Activated CD8-positive, alpha-beta memory T cell treated with anti-CD3 and anti-CD28 coated beads for 36 hours (primary cell): ENCODE measurements around the gene LRRC4C. TPM values are rescaled to one million over a fixed set of nuclear protein-coding genes. Genes with fewer than 3 reads are reported as not detected.
"Not testable (repeated sequence)": the region's sequence is repeated elsewhere in the genome, so short reads cannot be mapped to it uniquely, and the experiment has no call there.

ENCODE experiments used
- CTCF ChIA-PET: fragments of 350-600 bp; sonication (Branson Sonifier 250); formaldehyde crosslinking; loops from one replicate; lab custom pipeline; 2021; ENCODE audit warnings: antibody characterized with exemption; lab: Charles Lee
- POLR2A ChIA-PET: fragments of 350-600 bp; sonication (Branson Sonifier 250); formaldehyde crosslinking; loops from one replicate; lab custom pipeline; 2021; ENCODE audit warnings: antibody characterized with exemption; lab: Charles Lee
- total RNA-seq, 2 experiments: library from RNA; stranded (reverse); gene quantifications; one replicate each; pipeline ENCODE4 v1.2.3, GENCODE V29; 2021

LRRC4C gene
- total RNA-seq, 2 experiments from 2014 or later, result not detected

DNA sequence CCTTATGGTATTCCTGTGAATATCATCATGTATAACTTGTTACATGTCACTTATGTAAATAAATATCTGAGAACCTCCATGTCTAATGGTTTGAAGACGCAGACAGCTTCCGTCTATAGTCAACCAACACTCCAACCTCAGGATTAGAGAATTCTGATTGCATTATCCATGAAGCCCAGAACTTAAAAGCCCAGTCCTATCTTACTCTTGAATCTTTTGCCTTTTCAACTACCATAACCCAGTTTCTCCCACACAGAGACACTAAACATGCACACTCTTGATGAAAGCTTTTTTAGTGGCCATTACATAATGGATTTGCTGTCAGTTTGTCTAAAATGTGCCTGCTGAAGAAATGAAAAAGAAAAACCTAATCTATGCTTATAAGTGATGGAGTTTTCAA is 1219.2 kb downstream of the LRRC4C start:
- POLR2A ChIA-PET, result no interaction called here
- CTCF ChIA-PET, result no interaction called here

DNA sequence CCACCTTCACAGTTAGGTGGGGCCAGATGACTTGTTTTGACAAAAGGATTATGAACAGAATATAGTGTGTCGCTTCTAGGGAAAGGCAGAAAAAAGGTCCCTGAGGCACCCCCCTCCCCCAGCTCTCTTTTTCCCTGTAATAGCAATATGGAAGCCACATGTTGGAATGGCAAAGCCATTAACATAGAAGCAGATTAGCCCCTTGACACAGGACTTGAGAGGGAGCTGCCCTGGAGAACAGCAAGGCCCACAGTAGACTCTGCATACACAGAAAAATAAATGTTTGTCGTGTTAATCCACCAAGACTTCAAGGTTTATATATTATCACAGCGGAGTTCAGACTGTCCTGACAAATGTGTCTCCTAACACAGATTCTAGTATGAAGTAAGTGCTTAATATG is 1222.9 kb downstream of the LRRC4C start:
- ChIA-PET POLR2A (no interaction called here), CTCF (no interaction called here)

DNA sequence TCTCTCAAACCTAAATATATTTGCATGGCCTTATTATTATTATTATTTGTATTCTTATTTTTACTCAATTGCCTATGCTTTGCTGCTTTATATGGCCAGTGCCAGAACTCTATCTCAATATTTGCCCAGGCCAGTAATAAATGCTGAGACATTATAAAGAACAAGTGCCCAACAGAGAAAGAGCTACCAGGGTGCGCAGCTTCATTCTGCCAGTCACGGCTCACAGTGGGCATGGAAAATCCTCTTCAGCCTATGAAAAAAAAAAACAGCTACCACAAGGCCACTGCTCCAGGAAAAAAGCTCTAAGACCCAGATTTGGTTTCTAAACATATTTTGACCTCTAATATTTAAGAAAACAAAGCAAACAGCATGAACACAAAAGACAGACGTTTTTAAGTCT is 1223.6 kb downstream of the LRRC4C start:
- ChIA-PET POLR2A (no interaction called here), CTCF (no interaction called here)

DNA sequence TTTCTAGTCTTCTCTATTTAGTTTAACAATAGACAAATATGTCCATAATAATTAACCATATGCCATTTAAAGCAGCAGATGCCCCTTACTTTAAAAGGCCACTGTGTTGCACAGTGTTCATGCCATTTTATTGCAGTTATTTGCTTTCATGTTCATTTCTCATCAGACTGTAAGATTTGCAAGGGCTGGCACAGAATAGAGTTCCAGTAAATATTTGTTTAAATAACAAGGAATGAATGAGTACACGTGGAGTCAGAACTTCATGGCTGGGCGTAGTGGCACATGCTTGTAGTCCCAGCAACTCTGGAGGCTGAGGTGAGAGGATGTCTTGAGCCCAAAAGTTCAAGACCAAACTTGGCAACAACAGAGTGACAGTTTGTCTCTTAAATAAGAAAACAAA is 1228.6 kb downstream of the LRRC4C start:
- CTCF ChIA-PET, result no interaction called here
- POLR2A ChIA-PET, result no interaction called here

DNA sequence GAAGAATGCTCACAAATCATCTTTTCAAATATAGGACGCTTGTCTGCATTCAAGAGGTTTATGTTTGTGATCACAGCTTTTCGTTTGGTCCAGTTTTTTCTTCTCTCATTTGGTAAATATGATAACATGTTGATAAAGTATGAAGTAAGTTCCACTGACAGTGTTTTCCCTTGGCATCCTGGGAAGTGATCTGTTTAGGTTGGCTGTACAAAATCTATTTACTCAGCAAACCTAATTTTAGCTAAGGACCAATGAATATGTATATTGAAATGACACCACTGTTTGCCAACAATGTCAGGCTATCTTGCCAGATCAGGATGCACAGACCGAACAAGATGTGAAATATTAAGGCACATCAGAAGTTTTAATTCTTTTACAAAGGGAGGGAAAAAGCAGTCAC is 1230.8 kb downstream of the LRRC4C start:
- ChIA-PET CTCF (no interaction called here), POLR2A (no interaction called here)

DNA sequence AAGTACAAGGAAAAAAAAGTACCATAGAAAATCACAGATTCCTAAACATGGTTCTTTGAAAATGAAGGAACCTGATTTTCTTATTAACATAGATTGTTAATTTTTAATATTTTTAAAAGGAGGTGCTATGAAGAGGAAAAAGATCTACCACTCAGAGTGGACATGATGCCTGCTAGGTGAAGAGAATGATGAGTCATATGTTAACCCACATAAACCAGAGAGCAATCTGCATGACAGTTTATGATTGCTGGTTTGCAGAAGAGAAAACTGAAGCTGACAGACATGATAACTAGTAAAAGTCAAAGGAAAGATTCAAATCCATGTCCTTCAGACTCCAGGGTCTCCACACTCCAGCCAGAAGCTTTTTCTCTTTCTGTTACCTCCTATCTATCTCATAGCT is 1231.7 kb downstream of the LRRC4C start:
- CTCF ChIA-PET, result no interaction called here
- POLR2A ChIA-PET, result no interaction called here

DNA sequence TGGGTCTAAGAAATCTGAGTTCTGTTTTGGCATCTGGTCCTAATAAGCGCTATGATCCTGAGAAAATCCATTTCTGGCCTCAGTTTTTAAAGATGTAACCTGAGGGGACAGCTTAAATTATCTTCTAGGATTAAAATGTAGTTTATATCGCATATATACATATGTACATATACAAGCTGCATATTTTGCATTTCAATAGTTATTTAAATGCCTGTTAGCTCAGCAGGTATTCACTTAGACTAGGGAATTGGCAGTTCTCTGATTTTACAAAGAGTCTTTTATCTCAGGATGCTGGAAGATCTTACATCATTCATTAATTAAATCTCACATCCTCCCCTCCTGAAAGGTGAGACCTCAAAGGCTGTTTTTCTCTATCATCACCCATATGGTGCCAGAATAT is 1232.8 kb downstream of the LRRC4C start:
- CTCF ChIA-PET, result no interaction called here
- POLR2A ChIA-PET, result no interaction called here

DNA sequence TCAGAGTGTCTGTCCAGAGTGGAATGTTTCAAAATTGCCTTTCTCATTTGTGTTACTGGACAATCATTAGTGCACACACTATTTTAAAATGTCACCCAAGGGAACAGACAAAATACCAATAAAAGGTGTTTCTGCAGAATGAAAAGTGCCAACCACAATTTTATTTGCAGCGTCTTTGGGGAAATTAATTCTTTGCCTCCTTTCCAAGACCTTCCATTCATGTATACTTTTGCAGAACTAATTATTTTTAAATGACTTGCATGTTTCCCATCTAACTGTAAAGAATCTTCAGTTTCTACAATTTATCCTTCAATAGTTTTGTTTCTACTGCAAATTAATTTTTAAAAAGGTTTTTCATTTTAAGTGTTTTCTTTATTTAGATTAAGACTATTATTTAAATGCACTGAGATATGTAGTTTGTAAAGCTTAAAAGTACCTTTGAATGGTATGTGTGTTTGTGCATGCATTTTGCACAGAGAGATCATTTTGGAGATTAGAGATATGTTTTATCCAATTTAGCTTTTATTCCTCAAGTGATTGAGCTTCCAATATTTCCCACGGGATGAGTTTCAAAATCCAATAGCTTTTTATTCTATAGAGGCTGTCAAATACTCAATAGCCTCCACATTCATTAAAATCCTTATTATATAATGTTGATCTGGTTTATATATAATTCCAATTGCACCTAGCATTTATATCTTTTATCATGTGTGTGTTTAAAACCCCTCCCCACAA is 1235.7 kb downstream of the LRRC4C start:
- POLR2A ChIA-PET, result no interaction called here
- CTCF ChIA-PET, result no interaction called here

DNA sequence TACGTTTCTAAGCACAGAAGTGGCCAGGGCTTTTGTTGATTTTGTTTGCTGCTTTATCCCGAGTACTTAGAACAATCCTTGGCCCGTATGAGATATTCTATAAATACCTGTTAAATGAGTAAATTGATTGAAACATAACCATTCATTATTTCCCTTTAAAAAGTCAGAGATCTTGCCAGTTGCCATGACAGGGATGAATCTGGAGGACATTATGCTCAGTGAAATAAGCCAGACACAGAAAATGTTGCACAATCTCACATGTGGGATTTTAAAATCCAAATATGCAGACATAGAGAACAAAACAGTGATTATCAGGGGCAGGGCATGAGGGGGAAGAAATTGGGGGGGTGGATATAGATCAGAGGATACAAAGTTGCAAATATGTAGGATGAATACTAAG is 1240.1 kb downstream of the LRRC4C start:
- ChIA-PET CTCF (no interaction called here), POLR2A (no interaction called here)

DNA sequence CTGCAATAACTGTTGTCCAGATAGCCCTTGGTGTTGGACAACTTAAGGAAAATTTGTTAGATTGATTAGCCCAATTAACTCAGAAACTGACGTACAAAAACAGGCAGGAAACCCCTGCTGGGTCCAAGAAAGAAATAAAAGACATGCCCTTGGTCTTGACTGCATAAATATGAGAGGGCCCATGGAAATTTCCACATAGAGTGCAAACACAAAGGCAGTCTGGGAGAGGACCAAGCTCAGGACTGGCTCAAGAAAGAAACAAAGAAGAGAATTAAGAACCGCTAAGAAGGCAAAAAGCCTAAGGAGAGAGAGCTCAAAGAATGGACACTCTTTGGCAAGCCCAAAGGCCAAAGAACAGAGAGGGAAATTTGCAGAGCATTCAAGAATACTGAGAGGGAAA is 1243.9 kb downstream of the LRRC4C start:
- ChIA-PET CTCF (no interaction called here), POLR2A (no interaction called here)

DNA sequence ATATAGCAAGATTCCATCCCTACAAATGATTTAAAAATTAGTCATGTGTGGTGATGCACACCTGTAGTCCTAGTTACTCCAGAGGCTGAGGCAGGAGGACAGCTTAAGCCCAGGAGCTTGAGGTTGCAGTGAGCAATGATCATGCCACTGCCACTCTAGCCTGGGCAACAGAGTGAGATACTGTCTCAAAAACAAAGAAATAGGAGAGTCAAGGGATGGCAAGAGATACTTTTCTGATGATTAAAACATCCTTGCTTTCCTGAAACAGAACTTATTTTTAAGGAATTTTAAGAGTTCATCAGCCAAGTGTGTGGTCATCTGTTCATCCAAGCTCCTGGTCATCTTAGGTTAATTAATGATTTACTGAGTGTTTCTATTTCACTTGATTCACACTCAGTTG is 1252.0 kb downstream of the LRRC4C start:
- ChIA-PET CTCF (no interaction called here), POLR2A (no interaction called here)

DNA sequence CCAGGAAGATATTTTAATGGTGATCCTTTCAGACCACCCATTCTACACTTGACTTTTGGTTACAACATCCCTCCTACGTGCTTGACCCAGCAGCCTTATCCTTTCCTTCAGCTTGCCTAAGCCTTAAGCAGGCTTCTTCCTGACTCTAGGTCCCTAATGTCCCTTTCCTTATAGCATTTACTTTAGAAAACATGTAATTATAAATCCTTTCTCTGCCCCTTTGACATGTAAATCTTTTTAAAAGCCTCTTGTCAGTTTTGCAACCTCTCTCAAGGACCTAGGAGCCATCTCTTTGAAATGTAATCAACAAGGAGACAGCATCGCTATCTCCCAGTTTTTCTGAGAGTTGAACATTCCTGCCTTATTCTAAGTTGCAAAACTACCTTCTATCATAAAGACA is 1255.2 kb downstream of the LRRC4C start:
- CTCF ChIA-PET, result no interaction called here
- POLR2A ChIA-PET, result no interaction called here

DNA sequence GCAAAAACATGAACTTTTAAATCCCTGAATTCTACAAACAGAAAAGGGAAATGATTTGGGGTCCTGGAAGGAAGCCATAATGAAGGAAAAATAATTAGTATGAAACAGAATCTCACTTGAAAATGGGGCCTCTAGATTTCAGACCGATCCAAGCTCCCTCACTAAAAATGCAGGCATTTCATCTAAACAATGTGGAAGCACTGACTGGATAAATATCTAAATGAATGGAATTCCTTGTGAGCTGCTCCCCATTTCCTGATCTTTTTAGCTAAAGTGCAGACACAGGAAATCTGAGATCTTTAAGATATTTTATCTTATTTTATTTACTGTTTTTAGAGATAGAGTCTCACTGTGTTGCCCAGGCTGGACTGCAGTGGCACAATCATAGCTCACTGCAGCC is 1255.8 kb downstream of the LRRC4C start:
- CTCF ChIA-PET, result no interaction called here

DNA sequence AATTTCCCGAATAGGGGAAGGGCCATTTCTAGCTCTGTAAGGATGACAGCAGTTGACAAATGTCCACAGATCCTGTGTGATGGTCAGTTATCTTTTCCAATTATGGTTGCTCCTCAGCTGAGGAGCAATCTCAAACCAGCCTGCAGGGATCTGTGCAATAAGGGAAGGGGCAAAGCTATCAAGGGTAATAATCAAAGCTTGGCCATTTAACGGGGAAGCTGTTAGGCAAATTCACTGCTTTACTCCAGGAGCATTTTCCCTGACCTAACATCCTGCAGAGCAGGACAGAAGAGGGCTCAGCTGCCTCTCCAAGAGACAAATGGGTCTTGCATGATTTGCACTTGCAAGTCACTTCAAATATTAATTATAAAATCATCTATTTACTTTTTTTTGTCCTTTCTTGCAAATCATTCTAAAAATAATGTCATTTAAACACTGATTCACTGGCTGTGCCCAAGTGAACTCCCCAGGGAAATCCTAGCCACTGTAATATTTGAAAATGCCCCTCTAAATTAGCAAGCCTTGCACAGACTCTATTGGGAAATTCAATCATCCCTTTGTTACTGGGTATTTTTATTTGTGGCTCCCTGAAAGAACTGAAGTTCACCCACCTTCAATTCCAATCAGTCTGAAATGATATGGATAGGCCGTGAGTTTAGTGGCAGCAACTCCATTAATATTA is 1256.7 kb downstream of the LRRC4C start:
- POLR2A ChIA-PET, result no interaction called here
- CTCF ChIA-PET, result no interaction called here

More for the DNA sequence above, 1255.8 kb downstream of the LRRC4C start:
- POLR2A ChIA-PET, result no interaction called here

DNA sequence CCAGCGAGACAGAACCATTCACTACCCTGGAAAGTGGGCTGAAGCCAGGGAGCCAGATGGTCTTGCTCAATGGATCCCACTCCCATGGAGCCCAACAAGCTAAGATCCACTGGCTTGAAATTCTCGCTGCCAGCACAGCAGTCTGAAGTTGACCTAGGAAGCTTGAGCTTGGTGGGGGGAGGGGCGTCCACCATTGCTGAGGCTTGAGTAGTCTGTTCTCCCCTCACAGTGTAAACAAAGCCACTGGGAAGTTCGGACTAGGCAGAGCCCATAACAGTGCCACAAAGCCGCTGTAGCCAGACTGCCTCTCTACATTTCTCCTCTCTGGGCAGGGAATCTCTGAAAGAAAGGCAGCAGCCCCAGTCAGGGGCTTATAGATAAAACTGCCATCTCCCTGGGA is 1266.9 kb downstream of the LRRC4C start:
- CTCF ChIA-PET, result not testable (repeated sequence)

DNA sequence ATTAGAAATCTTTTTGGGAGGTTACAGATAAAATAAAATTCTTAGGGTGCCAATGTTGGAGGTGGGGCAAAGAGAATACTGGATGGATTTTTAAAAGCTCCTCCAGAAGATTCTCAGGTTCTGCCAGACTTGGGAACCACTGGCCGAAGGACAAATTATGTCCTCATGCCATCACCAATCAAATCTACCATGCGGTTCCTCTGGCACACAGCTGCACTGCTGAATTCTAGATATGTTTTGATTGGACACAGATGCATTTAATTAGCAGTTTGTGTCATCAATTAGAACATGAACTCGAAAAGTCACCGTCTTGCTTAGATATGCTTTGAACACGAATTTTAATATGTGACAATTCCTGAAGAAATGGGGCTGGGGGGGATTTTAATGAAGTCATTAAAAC is 1269.2 kb downstream of the LRRC4C start:
- ChIA-PET CTCF (no interaction called here), POLR2A (no interaction called here)

More for the DNA sequence above, 1266.9 kb downstream of the LRRC4C start:
- POLR2A ChIA-PET, result not testable (repeated sequence)

DNA sequence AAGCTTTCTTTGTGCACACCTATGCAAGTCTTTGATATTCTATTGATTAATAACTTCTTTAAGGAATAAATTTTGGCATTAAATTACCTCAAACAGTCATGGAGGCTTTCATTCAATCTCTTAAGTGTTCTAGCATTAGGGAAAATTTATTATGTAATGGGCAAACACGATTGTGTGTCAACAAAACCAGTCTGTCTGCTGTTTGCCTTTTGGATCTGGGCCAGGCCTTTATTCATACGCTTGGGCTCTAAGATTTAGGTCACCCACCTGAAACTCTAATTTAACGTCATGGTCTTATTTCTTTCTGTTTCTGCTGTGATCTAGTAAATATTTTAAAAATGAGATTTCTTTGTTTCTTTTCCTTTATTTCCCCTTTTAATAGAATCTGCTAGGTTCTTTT is 1270.6 kb downstream of the LRRC4C start:
- ChIA-PET POLR2A (no interaction called here), CTCF (interaction anchor here (0.9 kb wide), 1 partner anchor 28 kb away, joined by 3 read pairs; no protein-coding TSS in a partner anchor)

DNA sequence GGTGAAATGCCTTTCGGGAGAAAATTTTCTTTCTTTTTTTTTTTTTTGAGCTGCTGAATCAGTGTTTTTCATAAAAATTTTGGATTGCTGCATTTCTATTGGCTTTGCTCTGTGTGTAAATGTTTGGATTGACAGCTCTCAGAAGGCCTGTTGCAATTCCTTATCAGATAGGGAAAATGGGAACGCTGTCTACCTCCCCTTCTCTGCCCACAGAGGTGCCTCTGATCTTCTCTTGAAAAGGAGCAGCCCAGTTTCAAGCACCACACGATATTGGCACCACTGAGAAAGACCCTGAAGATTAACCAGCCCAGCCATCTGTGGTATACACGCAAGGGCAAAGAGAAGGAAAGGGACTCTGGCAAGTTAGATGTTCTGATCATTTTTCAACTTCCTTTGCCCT is 1272.2 kb downstream of the LRRC4C start:
- ChIA-PET POLR2A (no interaction called here), CTCF (no interaction called here)

DNA sequence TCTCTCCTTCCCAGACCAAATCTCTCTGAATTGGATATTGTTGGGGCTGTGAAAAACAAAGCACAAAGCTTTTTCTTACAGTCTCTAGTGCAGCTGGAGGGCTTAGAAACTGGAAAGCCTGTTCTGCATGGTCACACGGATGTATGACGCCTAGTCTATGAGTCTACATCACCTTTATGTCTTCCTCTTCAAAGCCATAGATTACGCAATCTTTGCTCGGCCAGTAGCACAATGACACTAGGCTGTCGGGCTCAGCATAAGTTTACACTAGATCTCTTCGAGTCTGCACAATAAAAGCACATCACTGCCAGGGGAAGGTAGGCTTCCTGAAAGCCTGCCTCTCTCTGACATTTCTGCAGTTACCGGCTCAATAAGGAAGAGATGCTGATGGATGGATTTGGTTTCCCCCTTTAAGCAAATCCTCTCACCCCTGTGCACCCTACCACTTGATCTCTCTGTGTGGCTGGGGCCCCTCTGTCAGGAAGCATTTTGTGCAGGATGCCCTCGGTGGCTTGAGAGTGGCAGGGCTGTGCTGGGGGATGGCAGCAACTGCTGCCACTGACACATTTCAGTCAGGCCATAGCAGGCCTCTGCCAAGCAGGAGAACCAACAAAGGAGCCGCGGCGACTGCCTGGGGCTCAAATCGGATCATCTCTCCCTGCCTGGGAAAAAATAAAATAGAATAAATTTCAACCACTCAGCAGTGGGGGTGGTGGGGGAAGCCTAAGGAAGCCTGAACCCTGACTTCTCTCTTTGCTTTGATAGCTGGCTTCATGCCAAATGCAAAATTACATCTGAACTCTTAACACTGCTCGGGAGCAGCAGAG is 1272.8 kb downstream of the LRRC4C start:
- CTCF ChIA-PET, result no interaction called here
- POLR2A ChIA-PET, result no interaction called here

DNA sequence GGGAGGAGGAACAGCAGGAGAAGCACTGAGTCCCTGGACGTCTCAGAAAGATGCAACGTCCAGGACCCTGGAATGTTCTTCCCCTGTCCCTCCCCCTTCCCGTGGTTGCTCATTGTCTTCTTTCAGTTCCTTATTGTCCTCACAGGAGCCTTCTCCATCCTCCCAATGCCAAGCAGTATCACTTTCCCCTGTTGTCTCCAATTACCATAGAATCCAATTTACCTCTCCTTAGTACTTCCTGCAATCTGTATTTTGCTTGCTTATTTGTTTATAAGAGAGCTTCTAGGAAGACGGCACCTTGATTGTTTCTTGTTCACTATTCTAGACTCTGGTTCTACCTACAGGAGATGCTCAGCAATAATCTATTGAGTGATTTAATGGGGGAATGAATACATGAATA is 1273.7 kb downstream of the LRRC4C start:
- POLR2A ChIA-PET, result no interaction called here
- CTCF ChIA-PET, result no interaction called here
